CD8-positive, alpha-beta memory T cell (primary cell): ENCODE data around the gene SLC8A3. TPM values are rescaled to one million over a fixed set of nuclear protein-coding genes. Genes with fewer than 3 reads are reported as not detected.
A peak's percentile ranks its signal among the peaks of the same experiment; 100 is the strongest.

Experiments
- CTCF ChIA-PET: fragments of 350-600 bp; sonication (Branson Sonifier 250); formaldehyde crosslinking; loops from one replicate; lab custom pipeline; 2021; ENCODE audit warnings: antibody characterized with exemption; lab: Charles Lee
- POLR2A ChIA-PET: fragments of 350-600 bp; sonication (Branson Sonifier 250); formaldehyde crosslinking; loops from one replicate; lab custom pipeline; 2021; ENCODE audit warnings: antibody characterized with exemption; lab: Charles Lee
- DNase-seq, 5 donors: peaks; one replicate each; pipeline versions ENCODE4 v3.0.0 to v3.0.0-alpha.2; 2020 to 2022; ENCODE audit warnings: mixed read lengths in 1 of 5
- H3K27ac ChIP-seq: one replicate; pipeline ENCODE4 v1.7.0; 2013; ENCODE audit warnings: low read depth, mild to moderate bottlenecking, low read length, moderate library complexity
- H3K27me3 ChIP-seq: 2 replicates; pipeline ENCODE4 v1.7.0; 2013; ENCODE audit warnings: low read length, mild to moderate bottlenecking; ENCODE audit not compliant: insufficient read depth, poor library complexity, severe bottlenecking
- H3K36me3 ChIP-seq: 2 replicates; pipeline ENCODE4 v1.7.0; 2013; ENCODE audit warnings: mild to moderate bottlenecking, low read length, moderate library complexity; ENCODE audit not compliant: insufficient read depth
- H3K4me1 ChIP-seq: 2 replicates; pipeline ENCODE4 v1.7.0; 2013; ENCODE audit warnings: mild to moderate bottlenecking, low read length, moderate library complexity; ENCODE audit not compliant: insufficient read depth
- H3K4me3 ChIP-seq: 2 replicates; pipeline ENCODE4 v1.7.0; 2013; ENCODE audit warnings: mild to moderate bottlenecking, low read length
- H3K9me3 ChIP-seq: 2 replicates; pipeline ENCODE4 v1.7.0; 2013; ENCODE audit warnings: mild to moderate bottlenecking, low read length
- H3K27ac Mint-ChIP-seq, 8 donors: one replicate each; pipeline ENCODE4 v1.8.0; 2020 to 2021; ENCODE audit warnings: mixed read lengths in 8 of 8, mild to moderate bottlenecking in 6 of 8, inconsistent platforms in 3 of 8, moderate library complexity in 3 of 8
- H3K27me3 Mint-ChIP-seq, 2 donors: one replicate each; pipeline ENCODE4 v1.8.0; 2020 to 2021; ENCODE audit warnings: mixed read lengths in 2 of 2, mild to moderate bottlenecking in 1 of 2, moderate library complexity in 1 of 2
- H3K36me3 Mint-ChIP-seq, 3 donors: one replicate each; pipeline ENCODE4 v1.8.0; 2020 to 2021; ENCODE audit warnings: mixed read lengths in 3 of 3, inconsistent platforms in 1 of 3, mild to moderate bottlenecking in 1 of 3
- H3K4me1 Mint-ChIP-seq, 3 donors: one replicate each; pipeline ENCODE4 v1.8.0; 2020 to 2021; ENCODE audit warnings: mixed read lengths in 3 of 3, inconsistent platforms in 1 of 3, mild to moderate bottlenecking in 1 of 3
- H3K4me3 Mint-ChIP-seq, 7 donors: one replicate each; pipeline ENCODE4 v1.8.0; 2020 to 2021; ENCODE audit warnings: mixed read lengths in 7 of 7, mild to moderate bottlenecking in 6 of 7, moderate library complexity in 4 of 7, inconsistent platforms in 2 of 7
- H3K9me3 Mint-ChIP-seq, 5 donors: one replicate each; pipeline ENCODE4 v1.8.0; 2020 to 2022; ENCODE audit warnings: mixed read lengths in 5 of 5, mild to moderate bottlenecking in 3 of 5, moderate library complexity in 2 of 5, inconsistent platforms in 1 of 5
- polyA plus RNA-seq: library from polyadenylated mRNA; unstranded; fragments of 300-500 nt; fragmentation: Illumina TruSeq; gene quantifications from one replicate; pipeline ENCODE4 v1.2.3, GENCODE V29; 2021
- total RNA-seq, 2 experiments: library from RNA; stranded (reverse); gene quantifications; one replicate each; pipeline ENCODE4 v1.2.3, GENCODE V29; 2021

The SLC8A3 gene
- total and polyA plus RNA-seq, 3 experiments from 2014 or later = 0.09 TPM; not detected in 2

DNA sequence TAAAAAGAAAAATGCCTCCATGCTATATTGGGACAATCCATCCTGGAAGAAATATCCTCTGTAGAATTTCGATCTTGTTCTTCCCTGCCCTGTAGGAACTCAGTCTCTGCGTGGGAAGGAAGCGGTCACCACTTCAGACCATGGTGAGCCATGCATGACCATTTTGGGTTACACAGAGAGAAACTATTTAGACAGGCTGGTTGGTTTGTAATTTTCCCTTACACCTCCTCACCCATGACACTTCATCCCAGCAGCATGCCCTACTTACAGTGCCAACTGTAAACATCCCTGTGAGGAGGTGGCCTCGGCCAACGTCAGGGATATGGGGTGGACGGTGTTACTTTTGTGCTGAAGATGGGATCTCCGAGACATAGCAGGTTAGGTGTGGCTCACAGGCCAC, 188.2 kb downstream of the SLC8A3 start:
- Mint-ChIP-seq H3K36me3 (no peaks in the 10 kb centered on the region), H3K9me3 (no peaks in the 10 kb centered on the region), H3K27ac (no peak overlapping the region), H3K4me1 (no peaks in the 10 kb centered on the region), H3K27me3 (peaks cover 2 to 11% of the 10 kb centered on the region in 2 donors), H3K4me3 (no peak overlapping the region)
- DNase-seq = no peak
- H3K36me3 ChIP-seq = no peaks in the 10 kb centered on the region
- no peak overlapping the region for H3K27ac ChIP-seq
- no peaks in the 10 kb centered on the region for H3K27me3 ChIP-seq
- CTCF ChIA-PET = no interaction called here
- no peaks in the 10 kb centered on the region for H3K4me1 ChIP-seq
- no peaks in the 10 kb centered on the region for H3K9me3 ChIP-seq
- H3K4me3 ChIP-seq = no peak overlapping the region
- POLR2A ChIA-PET = no interaction called here

- H3K27ac Mint-ChIP-seq = peak overlapping the region in 1 of 8 donors; percentile 44
Measured at GRCh38 chr14:69999261-69999674, 189.5 kb downstream of the SLC8A3 start.

GRCh38 chr14:69997849-69998248, 190.9 kb downstream of the SLC8A3 start:
- no peaks in the 10 kb centered on the region for H3K9me3 ChIP-seq
- Mint-ChIP-seq H3K27me3 (peaks cover 6 to 19% of the 10 kb centered on the region in 2 donors), H3K9me3 (no peaks in the 10 kb centered on the region), H3K36me3 (no peaks in the 10 kb centered on the region), H3K4me3 (no peak overlapping the region), H3K4me1 (no peaks in the 10 kb centered on the region), H3K27ac (no peak overlapping the region)
- H3K27me3 ChIP-seq = no peaks in the 10 kb centered on the region
- POLR2A ChIA-PET = no interaction called here
- H3K4me3 ChIP-seq = no peak overlapping the region
- no peaks in the 10 kb centered on the region for H3K36me3 ChIP-seq
- CTCF ChIA-PET = no interaction called here
- no peaks in the 10 kb centered on the region for H3K4me1 ChIP-seq
- no peak overlapping the region for H3K27ac ChIP-seq
- no peak for DNase-seq

More at GRCh38 chr14:69999261-69999674, 189.5 kb downstream of the SLC8A3 start:
- ChIA-PET CTCF (no interaction called here), POLR2A (no interaction called here)
- Mint-ChIP-seq H3K9me3 (no peaks in the 10 kb centered on the region), H3K4me3 (no peak overlapping the region), H3K36me3 (no peaks in the 10 kb centered on the region), H3K4me1 (no peaks in the 10 kb centered on the region), H3K27me3 (peaks cover 2 to 14% of the 10 kb centered on the region in 2 donors)
- no peaks in the 10 kb centered on the region for H3K9me3 ChIP-seq
- H3K4me1 ChIP-seq = no peaks in the 10 kb centered on the region
- H3K4me3 ChIP-seq = no peak overlapping the region
- no peaks in the 10 kb centered on the region for H3K36me3 ChIP-seq
- H3K27me3 ChIP-seq = no peaks in the 10 kb centered on the region
- no peak overlapping the region for H3K27ac ChIP-seq
- no peak for DNase-seq

- H3K27me3 ChIP-seq = no peaks in the 10 kb centered on the region
- ChIA-PET POLR2A (no interaction called here), CTCF (no interaction called here)
- DNase-seq = no peak
- H3K9me3 Mint-ChIP-seq = no peaks in the 10 kb centered on the region
- H3K4me3 Mint-ChIP-seq = no peak overlapping the region
- no peaks in the 10 kb centered on the region for H3K4me1 Mint-ChIP-seq
- H3K36me3 ChIP-seq = no peaks in the 10 kb centered on the region
- H3K27ac ChIP-seq = no peak overlapping the region
- peaks cover 4 to 25% of the 10 kb centered on the region in 2 donors for H3K27me3 Mint-ChIP-seq
- H3K9me3 ChIP-seq = no peaks in the 10 kb centered on the region
- no peak overlapping the region for H3K27ac Mint-ChIP-seq
- H3K4me3 ChIP-seq = no peak overlapping the region
- no peaks in the 10 kb centered on the region for H3K4me1 ChIP-seq
- H3K36me3 Mint-ChIP-seq = no peaks in the 10 kb centered on the region
Measured at GRCh38 chr14:69996216-69996615, 192.5 kb downstream of the SLC8A3 start.

Other genes with a start within 250 kb of the SLC8A3 start
- gene COX16, start 170.7 kb upstream of the SLC8A3 start, total RNA-seq = 10 to 100 TPM; 88.5 to 90.0 TPM
- gene COX16, start 170.7 kb upstream of the SLC8A3 start, polyA plus RNA-seq = 60.0 TPM
- gene SYNJ2BP, start 228.1 kb upstream of the SLC8A3 start, total RNA-seq = 1 to 10 TPM; 5.2 to 7.2 TPM
- gene SYNJ2BP, start 228.1 kb upstream of the SLC8A3 start, polyA plus RNA-seq = 13.9 TPM